ENCODE results near the gene LRRN2. TPM values are rescaled to one million over a fixed set of nuclear protein-coding genes. Genes with fewer than 3 reads are reported as not detected.

Gene LRRN2
- total and polyA plus RNA-seq, 9 of the 15 experiments (the other 6 are each of a cell fraction or from before 2014, with no cell fraction given): 0.05 TPM; not detected in 8

DNA sequence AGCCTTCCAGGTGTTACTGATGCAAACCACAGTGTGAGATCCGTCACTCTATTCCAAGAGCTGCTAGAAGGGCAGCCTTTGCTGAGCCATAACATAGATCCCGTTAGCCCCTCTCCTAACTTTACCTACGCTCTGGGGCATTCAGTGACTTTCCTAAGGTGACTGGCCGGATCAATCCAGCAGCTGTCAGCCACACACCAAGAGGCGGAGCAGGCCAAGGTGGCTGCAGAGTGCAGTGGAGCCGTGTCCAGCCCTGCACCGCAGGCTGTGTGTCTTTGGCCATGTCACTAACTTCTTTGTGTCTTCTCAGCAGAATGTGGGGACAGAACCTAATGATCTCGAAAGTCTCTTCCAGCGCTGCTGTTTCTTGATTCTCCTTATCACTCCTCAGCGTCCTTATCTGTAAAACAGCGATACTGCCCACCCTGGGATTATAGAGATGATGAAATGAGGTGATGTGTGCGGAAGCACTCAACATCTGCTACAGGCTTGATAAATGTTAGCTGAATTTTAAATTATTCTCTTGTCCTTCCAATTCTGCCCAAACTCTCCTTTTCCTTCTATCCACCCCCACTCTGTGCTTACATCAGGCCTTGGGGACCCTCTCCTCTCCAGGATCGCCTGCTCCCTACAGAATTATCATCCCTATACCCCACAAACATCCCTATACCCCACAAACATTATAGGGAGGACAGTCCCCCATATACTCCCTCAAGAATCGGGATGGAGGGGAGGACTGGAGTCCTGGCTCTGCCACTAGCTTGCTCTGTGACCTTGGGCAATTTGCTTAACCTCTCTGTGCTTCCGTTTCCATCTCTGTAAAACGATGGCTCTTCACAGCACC lies 25.8 kb upstream of the LRRN2 start (continued):
- TF ChIP-seq, protein P1, sequence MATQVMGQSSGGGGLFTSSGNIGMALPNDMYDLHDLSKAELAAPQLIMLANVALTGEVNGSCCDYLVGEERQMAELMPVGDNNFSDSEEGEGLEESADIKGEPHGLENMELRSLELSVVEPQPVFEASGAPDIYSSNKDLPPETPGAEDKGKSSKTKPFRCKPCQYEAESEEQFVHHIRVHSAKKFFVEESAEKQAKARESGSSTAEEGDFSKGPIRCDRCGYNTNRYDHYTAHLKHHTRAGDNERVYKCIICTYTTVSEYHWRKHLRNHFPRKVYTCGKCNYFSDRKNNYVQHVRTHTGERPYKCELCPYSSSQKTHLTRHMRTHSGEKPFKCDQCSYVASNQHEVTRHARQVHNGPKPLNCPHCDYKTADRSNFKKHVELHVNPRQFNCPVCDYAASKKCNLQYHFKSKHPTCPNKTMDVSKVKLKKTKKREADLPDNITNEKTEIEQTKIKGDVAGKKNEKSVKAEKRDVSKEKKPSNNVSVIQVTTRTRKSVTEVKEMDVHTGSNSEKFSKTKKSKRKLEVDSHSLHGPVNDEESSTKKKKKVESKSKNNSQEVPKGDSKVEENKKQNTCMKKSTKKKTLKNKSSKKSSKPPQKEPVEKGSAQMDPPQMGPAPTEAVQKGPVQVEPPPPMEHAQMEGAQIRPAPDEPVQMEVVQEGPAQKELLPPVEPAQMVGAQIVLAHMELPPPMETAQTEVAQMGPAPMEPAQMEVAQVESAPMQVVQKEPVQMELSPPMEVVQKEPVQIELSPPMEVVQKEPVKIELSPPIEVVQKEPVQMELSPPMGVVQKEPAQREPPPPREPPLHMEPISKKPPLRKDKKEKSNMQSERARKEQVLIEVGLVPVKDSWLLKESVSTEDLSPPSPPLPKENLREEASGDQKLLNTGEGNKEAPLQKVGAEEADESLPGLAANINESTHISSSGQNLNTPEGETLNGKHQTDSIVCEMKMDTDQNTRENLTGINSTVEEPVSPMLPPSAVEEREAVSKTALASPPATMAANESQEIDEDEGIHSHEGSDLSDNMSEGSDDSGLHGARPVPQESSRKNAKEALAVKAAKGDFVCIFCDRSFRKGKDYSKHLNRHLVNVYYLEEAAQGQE (IDR thresholded peaks at IDR 0.05; ENCODE audit: borderline replicate concordance): peak; percentile 83
- TF ChIP-seq, protein P1 (CRISPR knock-in tag; IDR thresholded peaks at IDR 0.05; ENCODE audit: low read depth): 0 out of 2 replicates have a peak, but pooled peaks have one; percentile 12
- TF ChIP-seq SMAD1 (IDR thresholded peaks at IDR 0.05; ENCODE audit: low read depth, low read length, partially characterized antibody): peak; percentile 96
- no peak for TF ChIP-seq XRCC5 (IDR thresholded peaks at IDR 0.05; ENCODE audit: low read depth, low read length)
- TF ChIP-seq ZNF354B (CRISPR knock-in tag; IDR thresholded peaks at IDR 0.05): no peak
- no peak for TF ChIP-seq PHF20 (IDR thresholded peaks at IDR 0.05; ENCODE audit: partially characterized antibody)
- TF ChIP-seq, protein P2, sequence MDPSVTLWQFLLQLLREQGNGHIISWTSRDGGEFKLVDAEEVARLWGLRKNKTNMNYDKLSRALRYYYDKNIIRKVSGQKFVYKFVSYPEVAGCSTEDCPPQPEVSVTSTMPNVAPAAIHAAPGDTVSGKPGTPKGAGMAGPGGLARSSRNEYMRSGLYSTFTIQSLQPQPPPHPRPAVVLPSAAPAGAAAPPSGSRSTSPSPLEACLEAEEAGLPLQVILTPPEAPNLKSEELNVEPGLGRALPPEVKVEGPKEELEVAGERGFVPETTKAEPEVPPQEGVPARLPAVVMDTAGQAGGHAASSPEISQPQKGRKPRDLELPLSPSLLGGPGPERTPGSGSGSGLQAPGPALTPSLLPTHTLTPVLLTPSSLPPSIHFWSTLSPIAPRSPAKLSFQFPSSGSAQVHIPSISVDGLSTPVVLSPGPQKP (CRISPR knock-in tag; IDR thresholded peaks at IDR 0.05): no peak
- 0 out of 2 replicates have a peak, but pooled peaks have one; percentile 43 for TF ChIP-seq ZNF232 (CRISPR knock-in tag; IDR thresholded peaks at IDR 0.05)
- no peak for TF ChIP-seq POLR2H (tag; IDR thresholded peaks at IDR 0.05; ENCODE audit: low read depth)
- TF ChIP-seq, protein P3, sequence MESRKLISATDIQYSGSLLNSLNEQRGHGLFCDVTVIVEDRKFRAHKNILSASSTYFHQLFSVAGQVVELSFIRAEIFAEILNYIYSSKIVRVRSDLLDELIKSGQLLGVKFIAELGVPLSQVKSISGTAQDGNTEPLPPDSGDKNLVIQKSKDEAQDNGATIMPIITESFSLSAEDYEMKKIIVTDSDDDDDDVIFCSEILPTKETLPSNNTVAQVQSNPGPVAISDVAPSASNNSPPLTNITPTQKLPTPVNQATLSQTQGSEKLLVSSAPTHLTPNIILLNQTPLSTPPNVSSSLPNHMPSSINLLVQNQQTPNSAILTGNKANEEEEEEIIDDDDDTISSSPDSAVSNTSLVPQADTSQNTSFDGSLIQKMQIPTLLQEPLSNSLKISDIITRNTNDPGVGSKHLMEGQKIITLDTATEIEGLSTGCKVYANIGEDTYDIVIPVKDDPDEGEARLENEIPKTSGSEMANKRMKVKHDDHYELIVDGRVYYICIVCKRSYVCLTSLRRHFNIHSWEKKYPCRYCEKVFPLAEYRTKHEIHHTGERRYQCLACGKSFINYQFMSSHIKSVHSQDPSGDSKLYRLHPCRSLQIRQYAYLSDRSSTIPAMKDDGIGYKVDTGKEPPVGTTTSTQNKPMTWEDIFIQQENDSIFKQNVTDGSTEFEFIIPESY (CRISPR knock-in tag; IDR thresholded peaks at IDR 0.05): peak; percentile 76
- TF ChIP-seq, protein P4, sequence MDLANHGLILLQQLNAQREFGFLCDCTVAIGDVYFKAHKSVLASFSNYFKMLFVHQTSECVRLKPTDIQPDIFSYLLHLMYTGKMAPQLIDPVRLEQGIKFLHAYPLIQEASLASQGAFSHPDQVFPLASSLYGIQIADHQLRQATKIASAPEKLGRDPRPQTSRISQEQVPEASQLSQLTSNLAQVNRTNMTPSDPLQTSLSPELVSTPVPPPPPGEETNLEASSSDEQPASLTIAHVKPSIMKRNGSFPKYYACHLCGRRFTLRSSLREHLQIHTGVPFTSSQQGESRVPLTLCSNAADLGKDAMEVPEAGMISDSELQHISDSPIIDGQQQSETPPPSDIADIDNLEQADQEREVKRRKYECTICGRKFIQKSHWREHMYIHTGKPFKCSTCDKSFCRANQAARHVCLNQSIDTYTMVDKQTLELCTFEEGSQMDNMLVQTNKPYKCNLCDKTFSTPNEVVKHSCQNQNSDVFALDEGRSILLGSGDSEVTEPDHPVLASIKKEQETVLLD (IDR thresholded peaks at IDR 0.05): peak; percentile 68
- peak; percentile 95 for TF ChIP-seq ATF7 (IDR thresholded peaks at IDR 0.05)
- no peak for TF ChIP-seq MCM7 (IDR thresholded peaks at IDR 0.05)
- TF ChIP-seq ETV6 (IDR thresholded peaks at IDR 0.05; ENCODE audit: borderline replicate concordance in 1 of 2, low read depth in 2 of 2, low read length in 1 of 2): peak; percentile 73 to 95
- TF ChIP-seq ETV6 (CRISPR knock-in tag; IDR thresholded peaks at IDR 0.05; ENCODE audit: borderline replicate concordance): no peak

Data from K562 (cell line).